Neural cell (in vitro differentiated cells): ENCODE results near the gene HP. TPM values are rescaled to one million over a fixed set of nuclear protein-coding genes. Genes with fewer than 3 reads are reported as not detected.

Experiments
- H2AFZ ChIP-seq: fragments of 200-600, 300-800 bp; sonication (generic), shearing (Covaris generic); 2 replicates; pipeline ENCODE4 v1.6.0; 2014; ENCODE audit warnings: low read depth, mild to moderate bottlenecking, antibody characterized with exemption, low read length, moderate library complexity
- H3F3A ChIP-seq: fragments of 200-600 bp; shearing (Covaris generic); 2 replicates; pipeline ENCODE4 v1.6.1; 2016; ENCODE audit warnings: mild to moderate bottlenecking, moderate library complexity, mixed read lengths, antibody characterized with exemption, low read length; ENCODE audit not compliant: insufficient read depth, poor library complexity, severe bottlenecking
- H3K27ac ChIP-seq: fragments of 200-600, 300-800 bp; sonication (generic), shearing (Covaris generic); 2 replicates; pipeline ENCODE4 v1.5.1; 2014; ENCODE audit warnings: mild to moderate bottlenecking, low read length, moderate library complexity
- H3K27me3 ChIP-seq: fragments of 300-800, 200-600 bp; sonication (generic), shearing (Covaris generic); 2 replicates; pipeline ENCODE4 v1.6.0; 2014; ENCODE audit warnings: mild to moderate bottlenecking, low read depth, low read length, moderate library complexity; ENCODE audit not compliant: insufficient read depth
- H3K36me3 ChIP-seq: fragments of 300-800, 200-600 bp; sonication (generic), shearing (Covaris generic); 2 replicates; pipeline ENCODE4 v1.5.1; 2014; ENCODE audit warnings: mild to moderate bottlenecking, antibody characterized with exemption, low read length, moderate library complexity; ENCODE audit not compliant: insufficient read depth
- H3K4me2 ChIP-seq: fragments of 300-800, 200-600 bp; sonication (generic), shearing (Covaris generic); 2 replicates; pipeline ENCODE4 v1.6.0; 2014; ENCODE audit warnings: mild to moderate bottlenecking, low read length
- H3K4me3 ChIP-seq: fragments of 300-800, 200-600 bp; sonication (generic), shearing (Covaris generic); 2 replicates; pipeline ENCODE4 v1.5.1; 2014; ENCODE audit warnings: mild to moderate bottlenecking, low read length, moderate library complexity
- H3K79me2 ChIP-seq: fragments of 200-600 bp; shearing (Covaris generic); replicated peaks from 2 replicates; pipeline ENCODE4 v1.6.0; 2014; ENCODE audit warnings: mild to moderate bottlenecking, low read length, moderate library complexity; ENCODE audit not compliant: insufficient read depth
- H3K9ac ChIP-seq: fragments of 300-800, 200-600 bp; sonication (generic), shearing (Covaris generic); 2 replicates; pipeline ENCODE4 v1.6.1; 2016; ENCODE audit warnings: mild to moderate bottlenecking, low read length, mixed read lengths
- H3K9me2 ChIP-seq: fragments of 200-600 bp; shearing (Covaris generic); 2 replicates; pipeline ENCODE4 v1.6.1; 2016; ENCODE audit warnings: mild to moderate bottlenecking, low read length, mixed read lengths; ENCODE audit not compliant: insufficient read depth
- H3K9me3 ChIP-seq: fragments of 200-600, 300-800 bp; sonication (generic), shearing (Covaris generic); 2 replicates; pipeline ENCODE4 v1.6.1; 2016; ENCODE audit warnings: mild to moderate bottlenecking, mixed run types, low read length, moderate library complexity, mixed read lengths
- H4K20me1 ChIP-seq: fragments of 200-600 bp; shearing (Covaris generic); 2 replicates; pipeline ENCODE4 v1.6.1; 2016; ENCODE audit warnings: mild to moderate bottlenecking, mixed run types; ENCODE audit not compliant: insufficient read depth
- CTCF ChIP-seq: fragments of 450-650 bp; IDR thresholded peaks from 2 replicates; pipeline ENCODE4 v1.5.1; 2014; ENCODE audit warnings: antibody characterized with exemption, mild to moderate bottlenecking, moderate library complexity; ENCODE audit not compliant: poor library complexity, severe bottlenecking
- EP300 ChIP-seq: fragments of 450-650 bp; conservative IDR thresholded peaks from 2 replicates; pipeline ENCODE4 v1.6.1; 2014; ENCODE audit warnings: antibody characterized with exemption, mild to moderate bottlenecking, moderate library complexity; ENCODE audit not compliant: poor library complexity, severe bottlenecking
- EZH2 ChIP-seq: fragments of 200-600, 300-800 bp; shearing (Covaris generic), sonication (generic); IDR thresholded peaks from 2 replicates; pipeline ENCODE4 v1.6.1; 2014; ENCODE audit warnings: antibody characterized with exemption, low read length, borderline replicate concordance, mild to moderate bottlenecking; ENCODE audit not compliant: insufficient read depth, poor library complexity, severe bottlenecking
- MXI1 ChIP-seq: fragments of 450-650 bp; conservative IDR thresholded peaks from 2 replicates; pipeline ENCODE4 v1.6.1; 2014; ENCODE audit warnings: antibody characterized with exemption, mild to moderate bottlenecking; ENCODE audit not compliant: poor library complexity, severe bottlenecking
- POLR2AphosphoS5 ChIP-seq: IDR thresholded peaks from 2 replicates; pipeline ENCODE4 v1.6.1; 2012
- RAD21 ChIP-seq: fragments of 450-650 bp; conservative IDR thresholded peaks from 2 replicates; pipeline ENCODE4 v1.6.1; 2014; ENCODE audit warnings: antibody characterized with exemption, mild to moderate bottlenecking, moderate library complexity
- REST ChIP-seq: IDR thresholded peaks from 2 replicates; pipeline ENCODE4 v1.6.1; 2012; ENCODE audit warnings: borderline replicate concordance
- SMC3 ChIP-seq: fragments of 450-650 bp; conservative IDR thresholded peaks from 2 replicates; pipeline ENCODE4 v1.6.1; 2014; ENCODE audit warnings: antibody characterized with exemption, mild to moderate bottlenecking, moderate library complexity; ENCODE audit not compliant: poor library complexity
- TAF1 ChIP-seq: IDR thresholded peaks from 2 replicates; pipeline ENCODE4 v1.6.1; 2012; ENCODE audit warnings: low read depth
- polyA plus RNA-seq: library from polyadenylated mRNA; depleted of rRNA; stranded (reverse); fragments of >200 nt; gene quantifications from 2 replicates; pipeline ENCODE4 v1.2.3, GENCODE V29; 2014

HP gene
- polyA plus RNA-seq, 1 donor from 2014 or later: not detected

GRCh38 chr16:72022127-72022526 lies 32.2 kb upstream of the HP start:
- Histone ChIP-seq H3K27me3 (no peaks in the 10 kb centered on the region), H3K36me3 (no peaks in the 10 kb centered on the region), H2AFZ (no peak overlapping the region), H3K9me2 (no peaks in the 10 kb centered on the region), H4K20me1 (no peaks in the 10 kb centered on the region), H3K9ac (no peak overlapping the region), H3K4me2 (no peak overlapping the region), H3F3A (no peaks in the 10 kb centered on the region), H3K79me2 (no peaks in the 10 kb centered on the region), H3K4me3 (no peak overlapping the region), H3K27ac (no peak overlapping the region), H3K9me3 (no peaks in the 10 kb centered on the region)
- TF ChIP-seq REST (no peak), CTCF (no peak), SMC3 (no peak), POLR2AphosphoS5 (no peak), TAF1 (no peak), MXI1 (no peak), RAD21 (no peak), EZH2 (no peak), EP300 (no peak)

GRCh38 chr16:72023962-72024361 lies 30.3 kb upstream of the HP start:
- no peak overlapping the region for H3K4me2 ChIP-seq
- H3K27me3 ChIP-seq: no peaks in the 10 kb centered on the region
- H3K36me3 ChIP-seq: no peaks in the 10 kb centered on the region
- H2AFZ ChIP-seq: no peak overlapping the region
- no peaks in the 10 kb centered on the region for H3K9me3 ChIP-seq
- H3K27ac ChIP-seq: no peak overlapping the region
- H3K4me3 ChIP-seq: no peak overlapping the region
- no peaks in the 10 kb centered on the region for H3K9me2 ChIP-seq
- no peaks in the 10 kb centered on the region for H4K20me1 ChIP-seq
- H3F3A ChIP-seq: no peaks in the 10 kb centered on the region
- no peak overlapping the region for H3K9ac ChIP-seq
- H3K79me2 ChIP-seq: no peaks in the 10 kb centered on the region
- TF ChIP-seq MXI1 (no peak), REST (no peak), SMC3 (no peak), POLR2AphosphoS5 (no peak), RAD21 (no peak), TAF1 (no peak), CTCF (no peak), EP300 (no peak), EZH2 (no peak)
